Thoracic aorta (tissue), 2 donors: ENCODE results near the gene STON2. TPM values are rescaled to one million over a fixed set of nuclear protein-coding genes. Genes with fewer than 3 reads are reported as not detected.

Experiments
- ATAC-seq: fragments of 150-250 bp; one replicate; pipeline ENCODE4 v1.8.0; 2017; ENCODE audit warnings: low read depth; ENCODE audit not compliant: insufficient number of reproducible peaks, low FRiP score
- DNase-seq: peaks from one replicate; pipeline ENCODE4 v3.0.0-alpha.2; 2020; ENCODE audit warnings: low spot score
- H3K27ac ChIP-seq, 2 donors: fragments of 200-600 bp; sonication (generic); 1 replicate in 1 of 2; 2 replicates in 1 of 2; pipeline ENCODE4 v1.5.1; 2016; ENCODE audit warnings: mild to moderate bottlenecking in 2 of 2, moderate library complexity in 2 of 2
- H3K27me3 ChIP-seq: fragments of 200-600 bp; sonication (generic); replicated peaks from 2 replicates; pipeline ENCODE4 v1.6.0; 2016; ENCODE audit warnings: mild to moderate bottlenecking; ENCODE audit not compliant: insufficient read depth
- H3K36me3 ChIP-seq: fragments of 200-600 bp; sonication (generic); one replicate; pipeline ENCODE4 v1.5.1; 2016
- H3K4me1 ChIP-seq, 2 donors: fragments of 200-600 bp; sonication (generic); 1 replicate in 1 of 2; 2 replicates in 1 of 2; pipeline versions ENCODE4 v1.5.1 to v1.6.0; 2016; ENCODE audit warnings: low read depth in 2 of 2, mild to moderate bottlenecking in 1 of 2; ENCODE audit not compliant: control insufficient read depth in 1 of 2
- H3K4me3 ChIP-seq: fragments of 200-600 bp; sonication (generic); 2 replicates; pipeline ENCODE4 v1.5.1; 2016; ENCODE audit warnings: mild to moderate bottlenecking
- H3K9me3 ChIP-seq: fragments of 200-600 bp; sonication (generic); 2 replicates; pipeline ENCODE4 v1.5.1; 2016
- total RNA-seq, 2 donors: library from RNA; depleted of rRNA; stranded (reverse); fragments of >200 nt; gene quantifications; one replicate each; pipeline versions ENCODE4 v1.1.0 to v1.2.3, GENCODE V29; 2016
- TF ChIP-seq, protein P1 (sequence below): fragments of 200-600 bp; sonication (generic); IDR thresholded peaks from one replicate; pipeline ENCODE4 v1.5.1; 2019; ENCODE audit warnings: antibody characterized with exemption

STON2 gene
- total RNA-seq, 2 donors from 2014 or later, result 8.1 to 10.4 TPM

GRCh38 chr14:81408595-81408994 is 8.5 kb upstream of the STON2 start:
- no peak for DNase-seq
- TF ChIP-seq, protein P1, sequence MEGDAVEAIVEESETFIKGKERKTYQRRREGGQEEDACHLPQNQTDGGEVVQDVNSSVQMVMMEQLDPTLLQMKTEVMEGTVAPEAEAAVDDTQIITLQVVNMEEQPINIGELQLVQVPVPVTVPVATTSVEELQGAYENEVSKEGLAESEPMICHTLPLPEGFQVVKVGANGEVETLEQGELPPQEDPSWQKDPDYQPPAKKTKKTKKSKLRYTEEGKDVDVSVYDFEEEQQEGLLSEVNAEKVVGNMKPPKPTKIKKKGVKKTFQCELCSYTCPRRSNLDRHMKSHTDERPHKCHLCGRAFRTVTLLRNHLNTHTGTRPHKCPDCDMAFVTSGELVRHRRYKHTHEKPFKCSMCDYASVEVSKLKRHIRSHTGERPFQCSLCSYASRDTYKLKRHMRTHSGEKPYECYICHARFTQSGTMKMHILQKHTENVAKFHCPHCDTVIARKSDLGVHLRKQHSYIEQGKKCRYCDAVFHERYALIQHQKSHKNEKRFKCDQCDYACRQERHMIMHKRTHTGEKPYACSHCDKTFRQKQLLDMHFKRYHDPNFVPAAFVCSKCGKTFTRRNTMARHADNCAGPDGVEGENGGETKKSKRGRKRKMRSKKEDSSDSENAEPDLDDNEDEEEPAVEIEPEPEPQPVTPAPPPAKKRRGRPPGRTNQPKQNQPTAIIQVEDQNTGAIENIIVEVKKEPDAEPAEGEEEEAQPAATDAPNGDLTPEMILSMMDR, result no peak
- no peak overlapping the region for H3K4me3 ChIP-seq
- ATAC-seq, result no peak
- H3K4me1 ChIP-seq, result no peaks in the 10 kb centered on the region
- no peak overlapping the region for H3K27ac ChIP-seq
- no peaks in the 10 kb centered on the region for H3K36me3 ChIP-seq
- H3K27me3 ChIP-seq, result no peaks in the 10 kb centered on the region
- no peaks in the 10 kb centered on the region for H3K9me3 ChIP-seq

GRCh38 chr14:81406863-81407262 is 6.7 kb upstream of the STON2 start:
- H3K4me3 ChIP-seq, result no peak overlapping the region
- H3K9me3 ChIP-seq, result no peaks in the 10 kb centered on the region
- DNase-seq (no peak), ATAC-seq (no peak)
- H3K36me3 ChIP-seq, result no peaks in the 10 kb centered on the region
- H3K27ac ChIP-seq, result no peak overlapping the region
- H3K4me1 ChIP-seq, result no peaks in the 10 kb centered on the region
- no peaks in the 10 kb centered on the region for H3K27me3 ChIP-seq
- TF ChIP-seq, protein P1, result no peak

- H3K4me1 ChIP-seq, result no peaks in the 10 kb centered on the region
- no peak overlapping the region for H3K27ac ChIP-seq
- TF ChIP-seq, protein P1, result no peak
- no peaks in the 10 kb centered on the region for H3K27me3 ChIP-seq
- H3K36me3 ChIP-seq, result no peaks in the 10 kb centered on the region
- DNase-seq (no peak), ATAC-seq (no peak)
- H3K4me3 ChIP-seq, result no peak overlapping the region
- H3K9me3 ChIP-seq, result no peaks in the 10 kb centered on the region
These were observed 2.0 kb upstream of the STON2 start for GRCh38 chr14:81402123-81402495.

DNA sequence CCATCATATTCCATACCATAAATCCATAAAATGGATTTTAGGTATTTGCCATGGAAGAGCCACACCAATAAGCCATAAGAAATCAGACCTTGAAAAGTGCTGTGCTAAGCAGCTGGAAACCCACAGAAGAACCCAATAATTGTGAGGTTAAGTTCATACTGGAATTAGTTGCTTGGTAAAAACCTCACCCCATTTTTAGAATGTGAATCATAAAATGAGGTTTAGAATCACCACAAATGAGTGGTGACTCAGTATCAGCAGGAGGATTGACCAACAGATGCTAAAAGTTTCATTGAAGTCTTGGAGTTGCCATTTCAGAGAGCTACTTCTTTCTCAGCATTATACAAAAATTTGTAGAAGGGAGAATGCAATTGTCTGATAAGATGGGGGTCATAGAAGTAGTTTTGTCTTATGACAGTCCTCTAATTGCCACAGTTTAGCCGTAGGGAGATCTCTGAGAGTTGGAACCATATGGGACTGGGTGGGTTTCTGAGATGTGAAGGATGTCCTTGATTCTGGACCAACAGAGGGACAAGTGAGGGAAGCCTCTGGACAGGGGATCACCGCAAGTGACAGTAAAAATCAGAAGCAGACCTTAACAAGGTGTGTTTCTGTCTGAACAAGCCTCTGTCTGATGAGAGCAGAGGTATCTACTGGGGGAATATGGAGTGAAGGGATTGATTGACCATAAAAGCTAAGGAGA is 1.4 kb upstream of the STON2 start:
- no peak for ATAC-seq
- H3K27ac ChIP-seq, result no peak overlapping the region
- no peaks in the 10 kb centered on the region for H3K9me3 ChIP-seq
- no peaks in the 10 kb centered on the region for H3K4me1 ChIP-seq
- TF ChIP-seq, protein P1, result no peak
- no peaks in the 10 kb centered on the region for H3K36me3 ChIP-seq
- no peak overlapping the region for H3K4me3 ChIP-seq
- DNase-seq, result no peak
- H3K27me3 ChIP-seq, result no peaks in the 10 kb centered on the region

GRCh38 chr14:81400852-81401251 is 728 bp upstream of the STON2 start:
- Histone ChIP-seq H3K27me3 (no peaks in the 10 kb centered on the region), H3K27ac (no peak overlapping the region), H3K4me3 (no peak overlapping the region), H3K36me3 (no peaks in the 10 kb centered on the region), H3K4me1 (no peaks in the 10 kb centered on the region), H3K9me3 (no peaks in the 10 kb centered on the region)
- DNase-seq, result peak; percentile 38
- TF ChIP-seq, protein P1, result no peak
- ATAC-seq, result no peak
